ENCODE measurements around the gene AMD1. TPM values are rescaled to one million over a fixed set of nuclear protein-coding genes. Genes with fewer than 3 reads are reported as not detected.

AMD1 gene
- total RNA-seq, 1 experiment from 2014 or later = 46.4 TPM

- H3K4me2 ChIP-seq = no peak overlapping the region
- no peaks in the 10 kb centered on the region for H3K27me3 ChIP-seq (ENCODE audit: insufficient read depth, low read depth)
- H2AFZ ChIP-seq = no peak overlapping the region
- DNase-seq = no peak
- H4K20me1 ChIP-seq (ENCODE audit: insufficient read depth) = peaks cover 98% of the 10 kb centered on the region
- no peak overlapping the region for H3K4me3 ChIP-seq
- H3K79me2 ChIP-seq (ENCODE audit: low read depth) = peaks cover 100% of the 10 kb centered on the region
- ChIA-PET POLR2A (ENCODE audit: unreplicated experiment) (interaction anchor here (0.6 kb wide), 2 partner anchors 595 to 735 kb away, joined by 3 to 6 read pairs; no protein-coding TSS in a partner anchor), CTCF (no interaction called here)
- no peaks in the 10 kb centered on the region for H3K9me3 ChIP-seq (ENCODE audit: insufficient read depth, low read depth)
- TF ChIP-seq EZH2 (IDR thresholded peaks at IDR 0.05; ENCODE audit: low read depth) (no peak), CTCF (conservative IDR thresholded peaks at IDR 0.05) (no peak)
- H3K9me2 ChIP-seq (ENCODE audit: insufficient read depth) = no peaks in the 10 kb centered on the region
- intact Hi-C loops (cut with micrococcal nuclease; ENCODE audit: unreplicated experiment) = no loop called here
- no peak overlapping the region for H3K27ac ChIP-seq
- H3K36me3 ChIP-seq (ENCODE audit: low read depth) = peaks cover 27% of the 10 kb centered on the region
- peaks cover 45% of the 10 kb centered on the region for H3F3A ChIP-seq (ENCODE audit: insufficient read depth, low read depth)
- BruUV-seq (replicated peaks) = no TSS peak
- H3K4me1 ChIP-seq (replicated peaks; ENCODE audit: insufficient read depth) = peaks cover 10% of the 10 kb centered on the region
Observed at GRCh38 chr6:110886555-110887167, 12.1 kb downstream of the AMD1 start.

GRCh38 chr6:110890288-110890687, 15.7 kb downstream of the AMD1 start:
- peaks cover 54% of the 10 kb centered on the region for H3K36me3 ChIP-seq (ENCODE audit: low read depth)

GRCh38 chr6:110895907-110896608, 21.5 kb downstream of the AMD1 start:
- CTCF ChIA-PET = no interaction called here
- Histone ChIP-seq H4K20me1 (ENCODE audit: insufficient read depth) (peaks cover 28% of the 10 kb centered on the region), H3K9me3 (ENCODE audit: insufficient read depth, low read depth) (no peaks in the 10 kb centered on the region), H3K79me2 (ENCODE audit: low read depth) (peaks cover 32% of the 10 kb centered on the region), H2AFZ (no peak overlapping the region), H3K27ac (no peak overlapping the region), H3K4me3 (no peak overlapping the region), H3K27me3 (ENCODE audit: insufficient read depth, low read depth) (no peaks in the 10 kb centered on the region), H3K36me3 (ENCODE audit: low read depth) (peaks cover 59% of the 10 kb centered on the region), H3K4me1 (replicated peaks; ENCODE audit: insufficient read depth) (no peaks in the 10 kb centered on the region), H3F3A (ENCODE audit: insufficient read depth, low read depth) (peaks cover 70% of the 10 kb centered on the region), H3K9me2 (ENCODE audit: insufficient read depth) (no peaks in the 10 kb centered on the region), H3K4me2 (no peak overlapping the region)
- POLR2A ChIA-PET (ENCODE audit: unreplicated experiment) = interaction anchor here (0.6 kb wide), 1 partner anchor 20 kb away, joined by 4 read pairs; no protein-coding TSS in a partner anchor
- no peak for DNase-seq
- no peak for TF ChIP-seq CTCF (conservative IDR thresholded peaks at IDR 0.05)
- TF ChIP-seq EZH2 (IDR thresholded peaks at IDR 0.05; ENCODE audit: low read depth) = no peak
- BruUV-seq (replicated peaks) = no TSS peak
- intact Hi-C loops (cut with micrococcal nuclease; ENCODE audit: unreplicated experiment) = no loop called here

More at GRCh38 chr6:110890288-110890687, 15.7 kb downstream of the AMD1 start:
- ChIA-PET CTCF (interaction anchor here (0.6 kb wide), 2 partner anchors 16 to 123 kb away, joined by 3 to 4 read pairs; partner anchors contain the start of gene AMD1), POLR2A (ENCODE audit: unreplicated experiment) (interaction anchor here (0.8 kb wide), 1 partner anchor 16 kb away, joined by 6 read pairs; no protein-coding TSS in a partner anchor)
- Histone ChIP-seq H3K4me2 (no peak overlapping the region), H3K4me3 (no peak overlapping the region), H2AFZ (no peak overlapping the region), H3K9me2 (ENCODE audit: insufficient read depth) (no peaks in the 10 kb centered on the region), H3F3A (ENCODE audit: insufficient read depth, low read depth) (peaks cover 60% of the 10 kb centered on the region), H3K9me3 (ENCODE audit: insufficient read depth, low read depth) (no peaks in the 10 kb centered on the region), H3K27me3 (ENCODE audit: insufficient read depth, low read depth) (no peaks in the 10 kb centered on the region), H4K20me1 (ENCODE audit: insufficient read depth) (peaks cover 83% of the 10 kb centered on the region), H3K79me2 (ENCODE audit: low read depth) (peaks cover 89% of the 10 kb centered on the region), H3K27ac (no peak overlapping the region), H3K4me1 (replicated peaks; ENCODE audit: insufficient read depth) (no peaks in the 10 kb centered on the region)
- TF ChIP-seq CTCF (conservative IDR thresholded peaks at IDR 0.05) (no peak), EZH2 (IDR thresholded peaks at IDR 0.05; ENCODE audit: low read depth) (no peak)
- intact Hi-C loops (cut with micrococcal nuclease; ENCODE audit: unreplicated experiment) = no loop called here
- no TSS peak for BruUV-seq (replicated peaks)
- DNase-seq = no peak
